OCI-LY1 (cell line): ENCODE measurements around the gene TAOK1.

ENCODE experiments used
- EZH2 ChIP-seq: fragments of 200-600 bp; sonication (generic), shearing (Covaris generic); IDR thresholded peaks from 2 replicates; pipeline ENCODE4 v1.8.0; 2017; ENCODE audit warnings: borderline replicate concordance, mixed run types, mild to moderate bottlenecking, antibody characterized with exemption, low read length, moderate library complexity, mixed read lengths
- TF ChIP-seq, protein P1 (sequence below): fragments of 200-600 bp; sonication (generic), shearing (Covaris generic); IDR thresholded peaks from 2 replicates; pipeline ENCODE4 v1.5.1; 2017; ENCODE audit warnings: mild to moderate bottlenecking, antibody characterized with exemption, low read length, moderate library complexity, mixed read lengths

GRCh38 chr17:29443041-29443739 lies 53.0 kb downstream of the TAOK1 start:
- TF ChIP-seq, protein P1, sequence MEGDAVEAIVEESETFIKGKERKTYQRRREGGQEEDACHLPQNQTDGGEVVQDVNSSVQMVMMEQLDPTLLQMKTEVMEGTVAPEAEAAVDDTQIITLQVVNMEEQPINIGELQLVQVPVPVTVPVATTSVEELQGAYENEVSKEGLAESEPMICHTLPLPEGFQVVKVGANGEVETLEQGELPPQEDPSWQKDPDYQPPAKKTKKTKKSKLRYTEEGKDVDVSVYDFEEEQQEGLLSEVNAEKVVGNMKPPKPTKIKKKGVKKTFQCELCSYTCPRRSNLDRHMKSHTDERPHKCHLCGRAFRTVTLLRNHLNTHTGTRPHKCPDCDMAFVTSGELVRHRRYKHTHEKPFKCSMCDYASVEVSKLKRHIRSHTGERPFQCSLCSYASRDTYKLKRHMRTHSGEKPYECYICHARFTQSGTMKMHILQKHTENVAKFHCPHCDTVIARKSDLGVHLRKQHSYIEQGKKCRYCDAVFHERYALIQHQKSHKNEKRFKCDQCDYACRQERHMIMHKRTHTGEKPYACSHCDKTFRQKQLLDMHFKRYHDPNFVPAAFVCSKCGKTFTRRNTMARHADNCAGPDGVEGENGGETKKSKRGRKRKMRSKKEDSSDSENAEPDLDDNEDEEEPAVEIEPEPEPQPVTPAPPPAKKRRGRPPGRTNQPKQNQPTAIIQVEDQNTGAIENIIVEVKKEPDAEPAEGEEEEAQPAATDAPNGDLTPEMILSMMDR, result no peak
- TF ChIP-seq EZH2, result no peak
